Heart left ventricle (tissue), 16 donors: ENCODE data around the gene ANKRD33. TPM values are rescaled to one million over a fixed set of nuclear protein-coding genes. Genes with fewer than 3 reads are reported as not detected.

Experiments used
- ATAC-seq, 4 donors: fragments of 200-7000 bp; cut with Tn5 transposase; one replicate each; pipeline ENCODE4 v1.9.1; 2020 to 2022; ENCODE audit warnings: moderate library complexity in 4 of 4, mild to moderate bottlenecking in 3 of 4, moderate number of reproducible peaks in 1 of 4
- DNase-seq, 5 donors: peaks; one replicate each; pipeline ENCODE4 v3.0.0-alpha.2; 2020
- H3K27ac ChIP-seq, 12 donors: fragments of 200-600 bp; sonication (generic) in 4 of 12; one replicate each; pipeline versions ENCODE4 v1.5.0 to v1.8.0; 2016 to 2022; ENCODE audit warnings: mild to moderate bottlenecking in 2 of 12
- H3K27me3 ChIP-seq, 9 donors: fragments of 200-600 bp; sonication (generic) in 2 of 9; one replicate each; pipeline versions ENCODE4 v1.5.1 to v1.8.0; 2016 to 2022; ENCODE audit warnings: mild to moderate bottlenecking in 3 of 9
- H3K36me3 ChIP-seq, 9 donors: fragments of 200-600 bp; sonication (generic) in 2 of 9; one replicate each; pipeline versions ENCODE4 v1.5.0 to v1.8.0; 2018 to 2022; ENCODE audit warnings: mild to moderate bottlenecking in 2 of 9
- H3K4me1 ChIP-seq, 12 donors: fragments of 200-600 bp; sonication (generic) in 4 of 12; one replicate each; pipeline versions ENCODE4 v1.5.0 to v1.8.0; 2016 to 2022; ENCODE audit warnings: mild to moderate bottlenecking in 3 of 12
- H3K4me3 ChIP-seq, 12 donors: fragments of 200-600 bp; sonication (generic) in 4 of 12; one replicate each; pipeline versions ENCODE4 v1.5.0 to v1.8.0; 2017 to 2022; ENCODE audit warnings: mild to moderate bottlenecking in 9 of 12, moderate library complexity in 4 of 12
- H3K9me3 ChIP-seq, 12 donors: fragments of 200-600 bp; sonication (generic) in 4 of 12; one replicate each; pipeline versions ENCODE4 v1.5.0 to v1.8.0; 2016 to 2022; ENCODE audit warnings: mild to moderate bottlenecking in 1 of 12
- POLR2A ChIP-seq, 2 donors: fragments of 450-650 bp; IDR thresholded peaks; one replicate each; pipeline ENCODE4 v1.6.1; 2017; ENCODE audit warnings: antibody characterized with exemption in 2 of 2, mild to moderate bottlenecking in 2 of 2, moderate library complexity in 2 of 2
- WGBS, 4 donors: extraction: QIAGEN DNeasy Blood & Tissue Kit in 2 of 4; methylation state at CpG; one replicate each; pipeline versions ENCODE4 v1.1.5 to v1.1.7; 2013 to 2018; 5-methylcytosine and 5-hydroxymethylcytosine counted together
- intact Hi-C, 10 donors: fragments of 100-400 bp; cut with DNase I; formaldehyde crosslinking; loops; one replicate each; pipeline versions ENCODE4 v1.11.1 to v1.14.2; 2022
- polyA plus RNA-seq, 2 donors: library from polyadenylated mRNA; stranded (reverse); fragments of 200-250 nt; gene quantifications; one replicate each; pipeline ENCODE4 v1.2.3, GENCODE V29; 2013
- total RNA-seq, 9 donors: library from RNA; depleted of rRNA in 2 of 9; stranded (reverse); fragments of >200 nt in 2 of 9; fragmentation: NEBNext Ultra II Directional in 3 of 9; extraction: Animal tissue kit (Norgen Biotek cat#: 25700) in 3 of 9; gene quantifications; one replicate each; pipeline versions ENCODE4 v1.1.0 to v1.2.4, GENCODE V29; 2016 to 2023
- TF ChIP-seq, protein P1 (sequence below), 12 donors: fragments of 200-600 bp; sonication (generic) in 4 of 12; IDR thresholded peaks; one replicate each; pipeline versions ENCODE4 v1.5.0 to v1.8.0; 2018 to 2022; ENCODE audit warnings: antibody characterized with exemption in 12 of 12, mild to moderate bottlenecking in 5 of 12
- donor health status: ischemic (EF 13 %, LVEDD 7.1; RV severe dilation, severe dysfunction).
- donor health status: healthy with polysubstance abuse.
- donor health status: DM: no; HTN: yes; CAD: no.
- donor health status: DM: no; HTN: no; CAD: no.
- donor health status: ischemic (EF 25% LVEDD 6.9; RV normal size, moderate dysfunction).
- donor health status: ischemic (EF 25% LVEDD 5.7; RV mildly dilated, moderate dysfunction).
- donor health status: healthy.
- donor health status: DM: yes; HTN: yes; CAD: no.
- donor health status: ischemic (EF 35%, LVEDD 5.7; RV mildly dilated, moderate dysfunction).
- donor health status: nonischemic (EF 11% LVEDD 7.7; RV severe dilation, severe dysfunction).
- donor health status: DM: yes; HTN: yes; CAD: no.
- donor health status: PGD.
- donor health status: ischemic (EF 29% LVEDD 5.4; RV normal size, mild dysfunction).
- donor health status: nonischemic (EF 23%, LVEDD 6.1; RV moderate dilation, normal function).

The ANKRD33 gene
- total and polyA plus RNA-seq, 11 donors = not detected

DNA sequence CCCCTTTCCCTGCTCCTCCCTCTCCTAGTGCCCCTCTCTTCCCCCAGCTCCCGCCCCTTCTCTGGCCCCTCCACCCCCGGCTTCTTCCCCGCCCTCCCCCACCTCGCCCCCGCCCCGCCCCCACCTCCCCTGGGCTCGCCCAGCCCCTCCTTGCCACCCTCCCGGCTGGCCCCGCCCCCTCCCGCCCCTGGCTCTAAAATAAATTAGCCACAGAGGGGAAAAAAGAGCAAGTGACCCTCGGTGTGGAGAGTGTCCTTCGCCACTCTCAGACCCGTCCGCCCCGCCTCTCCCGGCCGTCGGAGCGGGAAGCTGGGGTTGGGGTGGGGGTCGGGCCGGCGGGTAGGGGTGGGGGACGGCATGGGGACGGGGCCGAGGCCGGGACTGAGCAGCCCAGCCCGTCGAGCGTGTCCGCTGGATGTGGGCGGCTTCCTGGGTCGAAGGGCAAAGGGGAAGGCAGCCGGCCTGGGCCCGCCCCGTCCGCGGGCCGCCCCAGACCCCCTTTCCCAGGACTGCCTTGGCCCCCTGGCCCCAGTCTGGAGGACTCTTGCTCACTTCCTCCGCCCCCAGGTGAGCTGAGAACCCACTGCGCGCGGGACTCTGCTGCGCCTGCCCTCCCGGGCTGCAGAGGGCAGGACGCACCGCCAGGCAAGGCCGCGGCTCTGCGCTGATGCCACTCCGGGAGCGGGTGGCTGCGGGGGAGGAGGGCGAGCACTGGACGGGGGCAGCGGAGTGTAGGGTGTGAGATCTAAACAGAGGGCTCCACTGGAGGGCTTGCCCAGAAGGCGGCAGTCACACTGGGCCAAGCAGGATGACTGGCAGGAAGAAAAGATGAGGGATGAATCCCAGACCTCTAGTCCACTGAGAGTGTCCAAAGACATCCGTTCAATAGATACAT lies 38.8 kb upstream of the ANKRD33 start:
- Histone ChIP-seq H3K36me3 (no peaks in the 10 kb centered on the region), H3K27ac (peak overlapping the region in 10 of 12 donors; percentile 55 to 83 (median 72)), H3K27me3 (peaks cover 0 to 42% (median 36%) of the 10 kb centered on the region in 9 donors), H3K4me3 (peak overlapping the region in 11 of 12 donors; percentile 55 to 73 (median 65)), H3K9me3 (no peaks in the 10 kb centered on the region), H3K4me1 (peaks cover 0 to 51% (median 36%) of the 10 kb centered on the region in 12 donors)
- DNase-seq = peak in 2 of 5 donors; percentile 32 to 40
- ATAC-seq = peak in 3 of 4 donors; percentile 3 to 37 (median 10)
- intact Hi-C loops = no loop called here
- TF ChIP-seq POLR2A (IDR thresholded peaks at IDR 0.05) = no peak
- TF ChIP-seq, protein P1, sequence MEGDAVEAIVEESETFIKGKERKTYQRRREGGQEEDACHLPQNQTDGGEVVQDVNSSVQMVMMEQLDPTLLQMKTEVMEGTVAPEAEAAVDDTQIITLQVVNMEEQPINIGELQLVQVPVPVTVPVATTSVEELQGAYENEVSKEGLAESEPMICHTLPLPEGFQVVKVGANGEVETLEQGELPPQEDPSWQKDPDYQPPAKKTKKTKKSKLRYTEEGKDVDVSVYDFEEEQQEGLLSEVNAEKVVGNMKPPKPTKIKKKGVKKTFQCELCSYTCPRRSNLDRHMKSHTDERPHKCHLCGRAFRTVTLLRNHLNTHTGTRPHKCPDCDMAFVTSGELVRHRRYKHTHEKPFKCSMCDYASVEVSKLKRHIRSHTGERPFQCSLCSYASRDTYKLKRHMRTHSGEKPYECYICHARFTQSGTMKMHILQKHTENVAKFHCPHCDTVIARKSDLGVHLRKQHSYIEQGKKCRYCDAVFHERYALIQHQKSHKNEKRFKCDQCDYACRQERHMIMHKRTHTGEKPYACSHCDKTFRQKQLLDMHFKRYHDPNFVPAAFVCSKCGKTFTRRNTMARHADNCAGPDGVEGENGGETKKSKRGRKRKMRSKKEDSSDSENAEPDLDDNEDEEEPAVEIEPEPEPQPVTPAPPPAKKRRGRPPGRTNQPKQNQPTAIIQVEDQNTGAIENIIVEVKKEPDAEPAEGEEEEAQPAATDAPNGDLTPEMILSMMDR (IDR thresholded peaks at IDR 0.05) = peak in 1 of 12 donors; percentile 18
- 30 to 44% (median 39%) methylated on average over 29 to 55 of the region's 57 CpGs for WGBS, 4 donors

DNA sequence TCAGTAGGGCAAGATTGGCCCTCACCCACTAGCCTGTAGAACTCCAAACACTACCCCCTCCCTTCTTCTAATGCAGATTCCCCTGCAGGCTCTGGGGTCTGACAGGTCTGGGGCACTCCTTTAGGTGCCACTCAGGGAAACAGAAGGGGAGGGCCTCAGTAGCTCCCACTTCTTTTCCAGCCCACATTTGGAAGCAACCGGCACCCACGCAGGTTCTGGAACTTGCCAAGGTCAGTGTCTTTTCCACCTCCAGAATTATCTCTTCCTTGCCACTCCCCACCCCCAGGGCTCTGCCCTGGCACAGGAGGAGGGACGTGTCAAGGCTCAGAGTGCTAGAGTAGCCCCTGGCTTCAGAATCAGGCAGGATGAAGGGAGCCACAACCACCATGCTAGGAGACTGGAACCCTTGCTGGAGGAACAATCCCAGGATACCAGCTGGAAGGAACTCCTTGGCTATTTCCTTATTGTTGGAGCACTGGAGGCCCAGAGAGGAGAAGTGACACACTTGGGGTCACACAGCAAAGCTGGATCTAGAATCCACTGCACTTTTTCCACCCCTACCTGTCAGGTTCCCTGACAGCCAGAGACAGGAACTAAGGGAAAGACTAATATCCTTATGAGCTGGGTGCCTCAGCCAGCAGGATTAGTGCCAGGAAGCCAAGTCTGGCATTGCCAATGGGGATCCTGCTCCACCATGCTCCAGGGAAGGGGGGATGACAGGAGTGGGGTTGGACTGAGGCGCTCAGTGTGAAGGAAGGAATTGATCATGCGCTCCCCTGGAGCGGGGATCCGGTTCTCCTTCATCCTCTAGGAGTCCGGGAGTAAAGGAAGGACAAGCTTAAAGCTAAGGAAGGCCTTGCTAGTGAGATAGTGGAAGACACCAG lies 37.6 kb upstream of the ANKRD33 start:
- Histone ChIP-seq H3K27me3 (peaks cover 0 to 40% (median 25%) of the 10 kb centered on the region in 9 donors), H3K27ac (peak overlapping the region in 10 of 12 donors; percentile 17 to 82 (median 60)), H3K4me3 (peak overlapping the region in 1 of 12 donors; percentile 62), H3K4me1 (peaks cover 0 to 51% (median 36%) of the 10 kb centered on the region in 12 donors), H3K9me3 (no peaks in the 10 kb centered on the region), H3K36me3 (no peaks in the 10 kb centered on the region)
- no peak for ATAC-seq
- intact Hi-C loops = loop anchor here in 1 of 10 donors (2.0 kb wide), 1 partner anchor 20 kb away; no protein-coding TSS in a partner anchor
- TF ChIP-seq POLR2A (IDR thresholded peaks at IDR 0.05) = no peak
- TF ChIP-seq, protein P1 (IDR thresholded peaks at IDR 0.05) = no peak
- no peak for DNase-seq
- WGBS, 4 donors = 69 to 84% (median 75%) methylated on average over 8 of the region's 8 CpGs

DNA sequence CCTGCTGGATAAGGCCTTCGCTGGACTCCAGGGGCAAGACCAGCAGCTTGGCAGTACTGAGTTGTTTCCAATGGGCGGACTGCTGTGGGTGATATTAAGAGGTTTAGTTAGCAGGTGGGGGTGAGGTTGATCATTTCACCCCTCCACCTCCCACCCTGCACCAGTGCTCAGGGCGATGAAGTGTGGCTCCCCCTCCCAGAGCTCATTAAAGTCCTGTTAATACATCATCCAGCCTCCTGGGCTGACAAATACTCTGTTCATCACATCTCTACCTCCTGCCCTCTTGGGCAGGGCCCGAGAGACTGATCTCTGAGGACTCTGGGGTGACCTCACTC lies 37.0 kb upstream of the ANKRD33 start:
- no peak overlapping the region for H3K4me3 ChIP-seq
- 77 to 89% (median 81%) methylated on average over 4 of the region's 4 CpGs for WGBS, 4 donors
- peaks cover 0 to 34% (median 20%) of the 10 kb centered on the region in 9 donors for H3K27me3 ChIP-seq
- DNase-seq (no peak), ATAC-seq (no peak)
- peaks cover 0 to 57% (median 39%) of the 10 kb centered on the region in 12 donors for H3K4me1 ChIP-seq
- H3K27ac ChIP-seq = peak overlapping the region in 10 of 12 donors; percentile 17 to 82 (median 60)
- no peaks in the 10 kb centered on the region for H3K9me3 ChIP-seq
- TF ChIP-seq, protein P1 (IDR thresholded peaks at IDR 0.05) = no peak
- no peak for TF ChIP-seq POLR2A (IDR thresholded peaks at IDR 0.05)
- intact Hi-C loops = loop anchor here in 1 of 10 donors (2.0 kb wide), 1 partner anchor 20 kb away; no protein-coding TSS in a partner anchor
- no peaks in the 10 kb centered on the region for H3K36me3 ChIP-seq
